Upper lobe of left lung (tissue), 6 donors: ENCODE data around the gene MYO15B. TPM values are rescaled to one million over a fixed set of nuclear protein-coding genes. Genes with fewer than 3 reads are reported as not detected.
"Not testable (repeated sequence)": the region's sequence is repeated elsewhere in the genome, so short reads cannot be mapped to it uniquely, and the experiment has no call there.

Experiments used
- ATAC-seq, 2 donors: fragments of 200-7000 bp; cut with Tn5 transposase; one replicate each; pipeline ENCODE4 v1.9.1; 2022; ENCODE audit warnings: mild to moderate bottlenecking in 2 of 2, moderate library complexity in 2 of 2; ENCODE audit not compliant: low FRiP score in 2 of 2
- DNase-seq, 2 donors: peaks; one replicate each; pipeline ENCODE4 v3.0.0-alpha.2; 2019 to 2020
- H3K27ac ChIP-seq, 4 donors: fragments of 200-600 bp; sonication (generic); one replicate each; pipeline ENCODE4 v1.5.1; 2016 to 2019
- H3K27me3 ChIP-seq, 4 donors: fragments of 200-600 bp; sonication (generic); one replicate each; pipeline ENCODE4 v1.5.1; 2017 to 2019
- H3K36me3 ChIP-seq, 4 donors: fragments of 200-600 bp; sonication (generic); one replicate each; pipeline ENCODE4 v1.5.1; 2016 to 2019
- H3K4me1 ChIP-seq, 4 donors: fragments of 200-600 bp; sonication (generic); one replicate each; pipeline ENCODE4 v1.5.1; 2018 to 2019
- H3K4me3 ChIP-seq, 4 donors: fragments of 200-600 bp; sonication (generic); one replicate each; pipeline ENCODE4 v1.5.1; 2017 to 2019; ENCODE audit warnings: mild to moderate bottlenecking in 2 of 4, moderate library complexity in 1 of 4
- H3K9me3 ChIP-seq, 4 donors: fragments of 200-600 bp; sonication (generic); one replicate each; pipeline ENCODE4 v1.5.1; 2018 to 2019
- CTCF ChIP-seq, 6 experiments: fragments of 450-650 bp in 4 of 6; fragments of 200-600 bp in 2 of 6; sonication (generic) in 2 of 6; IDR thresholded peaks; one replicate each; pipeline ENCODE4 v1.5.1; 2016 to 2019; ENCODE audit warnings: antibody characterized with exemption in 6 of 6
- EP300 ChIP-seq, 4 donors: sonication (generic); formaldehyde crosslinking; IDR thresholded peaks; one replicate each; pipeline ENCODE4 v1.5.1; 2017; ENCODE audit warnings: antibody characterized with exemption in 4 of 4, control low read depth in 2 of 4
- POLR2A ChIP-seq, 4 donors: fragments of 450-650 bp; IDR thresholded peaks; one replicate each; pipeline ENCODE4 v1.5.1; 2016 to 2017; ENCODE audit warnings: antibody characterized with exemption in 4 of 4, mild to moderate bottlenecking in 2 of 4
- POLR2AphosphoS5 ChIP-seq, 2 donors: sonication (generic); formaldehyde crosslinking; IDR thresholded peaks; one replicate each; pipeline ENCODE4 v1.5.1; 2017; ENCODE audit warnings: antibody characterized with exemption in 2 of 2
- WGBS, 2 donors: methylation state at CpG; one replicate each; pipeline ENCODE4 v1.1.5; 2017 to 2018; 5-methylcytosine and 5-hydroxymethylcytosine counted together
- total RNA-seq, 6 donors: library from RNA; depleted of rRNA in 4 of 6; stranded (reverse); fragments of >200 nt in 4 of 6; gene quantifications; one replicate each; pipeline versions ENCODE4 v1.1.0 to v1.2.1, GENCODE V29; 2016 to 2021
- donor health status: DM: no; HTN: no; CAD: no; lungs with moderate emphysema.
- donor health status: DM: no; HTN: yes; CAD: no; lungs with severe emphysema.

MYO15B gene
- total RNA-seq, 6 donors from 2014 or later: 89.8 to 592 (median 183) TPM

GRCh38 chr17:75575197-75575596, 12.4 kb upstream of the MYO15B start:
- ATAC-seq: no peak
- no peaks in the 10 kb centered on the region for H3K9me3 ChIP-seq
- WGBS, 2 donors: 88 to 94% methylated on average over 5 to 10 of the region's 10 CpGs
- no peak overlapping the region for H3K4me3 ChIP-seq
- no peak overlapping the region for H3K27ac ChIP-seq
- DNase-seq: no peak
- peaks cover 0 to 7% (median 3%) of the 10 kb centered on the region in 4 donors for H3K4me1 ChIP-seq
- TF ChIP-seq CTCF (IDR thresholded peaks at IDR 0.05) (no peak), EP300 (IDR thresholded peaks at IDR 0.05) (no peak), POLR2AphosphoS5 (IDR thresholded peaks at IDR 0.05) (no peak), POLR2A (IDR thresholded peaks at IDR 0.05) (no peak)
- peaks cover 0 to 41% (median 34%) of the 10 kb centered on the region in 4 donors for H3K36me3 ChIP-seq
- H3K27me3 ChIP-seq: no peaks in the 10 kb centered on the region

GRCh38 chr17:75575728-75576127, 11.9 kb upstream of the MYO15B start:
- no peaks in the 10 kb centered on the region for H3K27me3 ChIP-seq
- H3K4me1 ChIP-seq: peaks cover 0 to 7% (median 3%) of the 10 kb centered on the region in 4 donors
- no peak overlapping the region for H3K27ac ChIP-seq
- TF ChIP-seq POLR2AphosphoS5 (IDR thresholded peaks at IDR 0.05): no peak
- TF ChIP-seq EP300 (IDR thresholded peaks at IDR 0.05): no peak
- no peak for TF ChIP-seq CTCF (IDR thresholded peaks at IDR 0.05)
- no peak for TF ChIP-seq POLR2A (IDR thresholded peaks at IDR 0.05)
- no peak overlapping the region for H3K4me3 ChIP-seq
- 84 to 95% methylated on average over 11 of the region's 11 CpGs for WGBS, 2 donors
- DNase-seq (no peak), ATAC-seq (no peak)
- H3K36me3 ChIP-seq: peaks cover 0 to 36% (median 29%) of the 10 kb centered on the region in 4 donors
- H3K9me3 ChIP-seq: no peaks in the 10 kb centered on the region

- 86 to 95% methylated on average over 14 to 15 of the region's 15 CpGs for WGBS, 2 donors
- ATAC-seq: no peak
Observed at GRCh38 chr17:75576661-75577060, 10.9 kb upstream of the MYO15B start.

GRCh38 chr17:75581121-75581725, 6.4 kb upstream of the MYO15B start:
- DNase-seq, H3K9me3 ChIP-seq, H3K27me3 ChIP-seq, H3K4me3 ChIP-seq, ATAC-seq, H3K27ac ChIP-seq, H3K4me1 ChIP-seq, H3K36me3 ChIP-seq: not testable (repeated sequence)
- peak in 1 of 4 donors; percentile 37 for TF ChIP-seq POLR2A (IDR thresholded peaks at IDR 0.05)
- WGBS, 2 donors: 73 to 74% methylated on average over 20 to 23 of the region's 23 CpGs

More at GRCh38 chr17:75576661-75577060, 10.9 kb upstream of the MYO15B start:
- no peak for DNase-seq
- H3K27me3 ChIP-seq: no peaks in the 10 kb centered on the region
- H3K4me1 ChIP-seq: peaks cover 0 to 7% (median 3%) of the 10 kb centered on the region in 4 donors
- H3K4me3 ChIP-seq: no peak overlapping the region
- no peaks in the 10 kb centered on the region for H3K9me3 ChIP-seq
- TF ChIP-seq POLR2AphosphoS5 (IDR thresholded peaks at IDR 0.05) (no peak), EP300 (IDR thresholded peaks at IDR 0.05) (no peak), POLR2A (IDR thresholded peaks at IDR 0.05) (no peak), CTCF (IDR thresholded peaks at IDR 0.05) (no peak)
- H3K36me3 ChIP-seq: peaks cover 0 to 27% (median 20%) of the 10 kb centered on the region in 4 donors
- H3K27ac ChIP-seq: no peak overlapping the region

GRCh38 chr17:75583197-75583596, 4.4 kb upstream of the MYO15B start:
- H3K27me3 ChIP-seq, H3K4me3 ChIP-seq, H3K9me3 ChIP-seq, ATAC-seq, DNase-seq, H3K36me3 ChIP-seq, H3K27ac ChIP-seq: not testable (repeated sequence)
- H3K4me1 ChIP-seq: peaks cover 10 to 15% (median 13%) of the 10 kb centered on the region in 4 donors
- 84 to 87% methylated on average over 6 of the region's 6 CpGs for WGBS, 2 donors

GRCh38 chr17:75584849-75585175, 2.8 kb upstream of the MYO15B start:
- no peak for TF ChIP-seq POLR2A (IDR thresholded peaks at IDR 0.05)
- TF ChIP-seq POLR2AphosphoS5 (IDR thresholded peaks at IDR 0.05): no peak
- TF ChIP-seq EP300 (IDR thresholded peaks at IDR 0.05): no peak
- TF ChIP-seq CTCF (IDR thresholded peaks at IDR 0.05): no peak
- 91% methylated on average over 7 of the region's 7 CpGs; no CpG with 5 or more reads in 1 of the 2 donors for WGBS, 2 donors
- H3K4me1 ChIP-seq: peaks cover 12 to 27% (median 12%) of the 10 kb centered on the region in 4 donors
- H3K27ac ChIP-seq: no peak overlapping the region
- no peak overlapping the region for H3K4me3 ChIP-seq
- no peak for ATAC-seq
- H3K27me3 ChIP-seq: no peaks in the 10 kb centered on the region
- H3K36me3 ChIP-seq: no peaks in the 10 kb centered on the region
- no peaks in the 10 kb centered on the region for H3K9me3 ChIP-seq
- DNase-seq: no peak
